ENCODE measurements around the gene CNOT11.

Gene CNOT11

GRCh38 chr2:101296371-101296770 is 43.7 kb downstream of the CNOT11 start:
- no peak overlapping the region for H3K4me3 ChIP-seq (ENCODE audit: low read depth, low read length)
- TF ChIP-seq CTCF (IDR thresholded peaks at IDR 0.05; ENCODE audit: borderline replicate concordance, insufficient read depth, low read depth, low read length): no peak

GRCh38 chr2:101297383-101297782 is 44.7 kb downstream of the CNOT11 start:
- no peak overlapping the region for H3K4me3 ChIP-seq (ENCODE audit: low read depth, low read length)
- no peak for TF ChIP-seq CTCF (IDR thresholded peaks at IDR 0.05; ENCODE audit: borderline replicate concordance, insufficient read depth, low read depth, low read length)

GRCh38 chr2:101299604-101300003 is 46.9 kb downstream of the CNOT11 start:
- TF ChIP-seq CTCF (IDR thresholded peaks at IDR 0.05; ENCODE audit: borderline replicate concordance, insufficient read depth, low read depth, low read length): no peak
- H3K4me3 ChIP-seq (ENCODE audit: low read depth, low read length): no peak overlapping the region

GRCh38 chr2:101300164-101300563 is 47.5 kb downstream of the CNOT11 start:
- no peak overlapping the region for H3K4me3 ChIP-seq (ENCODE audit: low read depth, low read length)
- TF ChIP-seq CTCF (IDR thresholded peaks at IDR 0.05; ENCODE audit: borderline replicate concordance, insufficient read depth, low read depth, low read length): no peak

GRCh38 chr2:101300836-101301235 is 48.1 kb downstream of the CNOT11 start:
- no peak for TF ChIP-seq CTCF (IDR thresholded peaks at IDR 0.05; ENCODE audit: borderline replicate concordance, insufficient read depth, low read depth, low read length)
- no peak overlapping the region for H3K4me3 ChIP-seq (ENCODE audit: low read depth, low read length)

GRCh38 chr2:101302016-101302415 is 49.3 kb downstream of the CNOT11 start:
- no peak for TF ChIP-seq CTCF (IDR thresholded peaks at IDR 0.05; ENCODE audit: borderline replicate concordance, insufficient read depth, low read depth, low read length)
- no peak overlapping the region for H3K4me3 ChIP-seq (ENCODE audit: low read depth, low read length)

- no peak for TF ChIP-seq CTCF (IDR thresholded peaks at IDR 0.05; ENCODE audit: borderline replicate concordance, insufficient read depth, low read depth, low read length)
- no peak overlapping the region for H3K4me3 ChIP-seq (ENCODE audit: low read depth, low read length)
These were observed 51.0 kb downstream of the CNOT11 start for GRCh38 chr2:101303688-101304087.
